HepG2 (cell line): Measurements from ENCODE around the gene AHSP. TPM values are rescaled to one million over a fixed set of nuclear protein-coding genes. Genes with fewer than 3 reads are reported as not detected.

Source experiments
- ATF7 ChIP-seq, 2 experiments: fragments of 450-650 bp in 1 of 2; sonication (generic) in 1 of 2; formaldehyde crosslinking in 1 of 2; IDR thresholded peaks; 2 replicates each; pipeline versions ENCODE4 v1.4.0 to v1.6.1; 2016 to 2020; ENCODE audit warnings: antibody characterized with exemption in 1 of 2, mild to moderate bottlenecking in 1 of 2, missing genetic modification reagents in 1 of 2
- CAMTA2 ChIP-seq: sonication (generic); formaldehyde crosslinking; IDR thresholded peaks from 2 replicates; pipeline ENCODE4 v1.4.0; 2020; ENCODE audit warnings: mild to moderate bottlenecking, missing genetic modification reagents, borderline replicate concordance
- EED ChIP-seq: sonication (generic); formaldehyde crosslinking; IDR thresholded peaks from 2 replicates; pipeline ENCODE4 v1.5.0; 2020; ENCODE audit warnings: mild to moderate bottlenecking, missing genetic modification reagents
- GABPB1 ChIP-seq: IDR thresholded peaks from 2 replicates; pipeline ENCODE4 v1.6.1; 2016; ENCODE audit warnings: mild to moderate bottlenecking, missing genetic modification reagents, moderate library complexity, missing compliant biosample characterization
- MYC ChIP-seq: sonication (generic); formaldehyde crosslinking; IDR thresholded peaks from 2 replicates; pipeline ENCODE4 v1.9.0; 2021; ENCODE audit warnings: missing genetic modification reagents, borderline replicate concordance
- PHF21A ChIP-seq: sonication (generic); formaldehyde crosslinking; IDR thresholded peaks from 2 replicates; pipeline ENCODE4 v1.5.0; 2020; ENCODE audit warnings: mild to moderate bottlenecking, missing genetic modification reagents
- RXRA ChIP-seq: sonication (generic); formaldehyde crosslinking; IDR thresholded peaks from 2 replicates; pipeline ENCODE4 v1.5.1; 2020; ENCODE audit warnings: missing genetic modification reagents
- SIX4 ChIP-seq: sonication (generic); formaldehyde crosslinking; IDR thresholded peaks from 2 replicates; pipeline ENCODE4 v1.4.0; 2020; ENCODE audit warnings: missing genetic modification reagents
- SMARCE1 ChIP-seq: fragments of 450-650 bp; IDR thresholded peaks from 2 replicates; pipeline ENCODE4 v1.6.1; 2017; ENCODE audit warnings: borderline replicate concordance
- SP140L ChIP-seq: sonication (generic); formaldehyde crosslinking; IDR thresholded peaks from 2 replicates; pipeline ENCODE4 v1.4.0; 2020; ENCODE audit warnings: missing genetic modification reagents, borderline replicate concordance
- SUZ12 ChIP-seq: fragments of 150-350 bp; IDR thresholded peaks from 2 replicates; pipeline ENCODE4 v1.6.1; 2014; ENCODE audit warnings: low read depth, low read length
- ZNF367 ChIP-seq: sonication (generic); formaldehyde crosslinking; IDR thresholded peaks from 2 replicates; pipeline ENCODE4 v1.4.0; 2020; ENCODE audit warnings: missing genetic modification reagents, borderline replicate concordance
- ZSCAN31 ChIP-seq: sonication (generic); formaldehyde crosslinking; IDR thresholded peaks from 2 replicates; pipeline ENCODE4 v1.5.0; 2020; ENCODE audit warnings: low read depth, mild to moderate bottlenecking, missing genetic modification reagents
- polyA plus RNA-seq, 8 experiments: library from polyadenylated mRNA; depleted of rRNA in 3 of 8; stranded (reverse) in 7 of 8; unstranded in 1 of 8; fragments of >200 nt; fragmentation: Illumina TruSeq in 4 of 8; extraction: Trizol in 4 of 8; gene quantifications; 2 replicates each; pipeline versions ENCODE4 v1.2.1 to v1.2.3, GENCODE V29; 2011 to 2016; ENCODE audit warnings: low read depth in 4 of 8, missing spikeins in 1 of 8, mixed read lengths in 1 of 8; ENCODE audit not compliant: insufficient read depth in 1 of 8
- total RNA-seq, 5 experiments: library from RNA; depleted of rRNA; stranded (reverse); fragments of >200 nt; fragmentation: Illumina TruSeq; extraction: Trizol; gene quantifications; 2 replicates each; pipeline ENCODE4 v1.2.3, GENCODE V29; 2016; ENCODE audit warnings: low read depth in 1 of 5
- TF ChIP-seq, protein P1 (sequence below): IDR thresholded peaks from 2 replicates; pipeline ENCODE4 v1.6.1; 2016; ENCODE audit warnings: low read depth
- TF ChIP-seq, protein P2 (sequence below): sonication (generic); formaldehyde crosslinking; IDR thresholded peaks from 2 replicates; pipeline ENCODE4 v1.4.0; 2020; ENCODE audit warnings: missing genetic modification reagents
- TF ChIP-seq, protein P3 (sequence below): sonication (generic); formaldehyde crosslinking; IDR thresholded peaks from 2 replicates; pipeline ENCODE4 v1.4.0; 2020; ENCODE audit warnings: mild to moderate bottlenecking, missing genetic modification reagents
- TF ChIP-seq, protein P4 (sequence below): IDR thresholded peaks from 2 replicates; pipeline ENCODE4 v1.6.1; 2016; ENCODE audit warnings: mild to moderate bottlenecking, missing biosample characterization, missing genetic modification reagents
- TF ChIP-seq, protein P5 (sequence below): sonication (generic); formaldehyde crosslinking; IDR thresholded peaks from 2 replicates; pipeline ENCODE4 v1.4.0; 2020; ENCODE audit warnings: mild to moderate bottlenecking, missing genetic modification reagents, borderline replicate concordance

AHSP gene
- total and polyA plus RNA-seq, 2 of the 13 experiments (the other 11 are each of a cell fraction or from before 2014, with no cell fraction given) = not detected

DNA sequence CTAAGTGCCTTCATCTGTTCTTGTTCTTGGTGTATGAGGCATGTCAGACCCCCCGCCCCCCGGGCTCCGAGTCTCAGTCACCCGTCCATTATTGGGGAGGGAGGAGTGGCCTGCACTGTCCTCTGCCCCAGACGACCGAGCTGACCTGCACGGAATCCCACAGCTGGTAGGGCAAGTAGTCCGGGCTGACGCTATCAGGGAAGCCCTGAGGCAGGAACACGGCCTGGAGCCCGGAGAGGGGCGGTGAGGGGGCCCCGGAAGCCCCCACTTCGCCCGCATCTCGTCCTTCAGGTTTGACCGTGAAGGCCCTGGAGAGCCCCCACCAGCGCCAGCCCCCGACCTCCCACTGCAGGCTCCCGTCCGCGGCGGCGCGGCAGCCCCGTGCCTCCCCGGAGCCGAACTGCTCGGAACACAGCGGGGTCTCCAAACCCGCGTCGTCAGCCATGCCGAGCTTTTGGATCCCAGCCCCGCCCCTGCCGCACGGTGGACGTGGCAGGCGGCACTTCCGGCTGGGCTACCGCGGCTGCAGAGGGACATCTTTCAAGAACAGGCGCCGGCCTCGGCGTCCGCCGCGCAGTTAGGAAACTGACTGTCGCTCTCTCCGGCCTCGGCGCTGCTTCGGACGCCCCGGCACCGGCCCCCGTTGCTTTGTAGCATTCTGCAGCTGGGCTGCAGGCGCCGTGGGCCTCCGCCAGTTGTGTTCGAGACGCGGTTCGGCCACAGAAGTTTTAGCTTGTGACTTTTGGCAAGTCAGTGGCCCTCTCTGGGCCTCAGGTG lies 19.6 kb upstream of the AHSP start, which contains the start of gene RUSF1 (continued):
- TF ChIP-seq GABPB1 (CRISPR knock-in tag) = peak; percentile 100
- no peak for TF ChIP-seq ATF7 (IDR thresholded peaks at IDR 0.05)
- TF ChIP-seq ATF7 (CRISPR knock-in tag; IDR thresholded peaks at IDR 0.05) = peak; percentile 79; the same call in 1 of the 2 replicates
- TF ChIP-seq, protein P1, sequence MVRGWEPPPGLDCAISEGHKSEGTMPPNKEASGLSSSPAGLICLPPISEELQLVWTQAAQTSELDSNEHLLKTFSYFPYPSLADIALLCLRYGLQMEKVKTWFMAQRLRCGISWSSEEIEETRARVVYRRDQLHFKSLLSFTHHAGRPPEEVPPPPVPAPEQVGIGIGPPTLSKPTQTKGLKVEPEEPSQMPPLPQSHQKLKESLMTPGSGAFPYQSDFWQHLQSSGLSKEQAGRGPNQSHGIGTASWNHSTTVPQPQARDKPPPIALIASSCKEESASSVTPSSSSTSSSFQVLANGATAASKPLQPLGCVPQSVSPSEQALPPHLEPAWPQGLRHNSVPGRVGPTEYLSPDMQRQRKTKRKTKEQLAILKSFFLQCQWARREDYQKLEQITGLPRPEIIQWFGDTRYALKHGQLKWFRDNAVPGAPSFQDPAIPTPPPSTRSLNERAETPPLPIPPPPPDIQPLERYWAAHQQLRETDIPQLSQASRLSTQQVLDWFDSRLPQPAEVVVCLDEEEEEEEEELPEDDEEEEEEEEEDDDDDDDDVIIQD (CRISPR knock-in tag) = no peak
- TF ChIP-seq RXRA = peak; percentile 82
- TF ChIP-seq, protein P2, sequence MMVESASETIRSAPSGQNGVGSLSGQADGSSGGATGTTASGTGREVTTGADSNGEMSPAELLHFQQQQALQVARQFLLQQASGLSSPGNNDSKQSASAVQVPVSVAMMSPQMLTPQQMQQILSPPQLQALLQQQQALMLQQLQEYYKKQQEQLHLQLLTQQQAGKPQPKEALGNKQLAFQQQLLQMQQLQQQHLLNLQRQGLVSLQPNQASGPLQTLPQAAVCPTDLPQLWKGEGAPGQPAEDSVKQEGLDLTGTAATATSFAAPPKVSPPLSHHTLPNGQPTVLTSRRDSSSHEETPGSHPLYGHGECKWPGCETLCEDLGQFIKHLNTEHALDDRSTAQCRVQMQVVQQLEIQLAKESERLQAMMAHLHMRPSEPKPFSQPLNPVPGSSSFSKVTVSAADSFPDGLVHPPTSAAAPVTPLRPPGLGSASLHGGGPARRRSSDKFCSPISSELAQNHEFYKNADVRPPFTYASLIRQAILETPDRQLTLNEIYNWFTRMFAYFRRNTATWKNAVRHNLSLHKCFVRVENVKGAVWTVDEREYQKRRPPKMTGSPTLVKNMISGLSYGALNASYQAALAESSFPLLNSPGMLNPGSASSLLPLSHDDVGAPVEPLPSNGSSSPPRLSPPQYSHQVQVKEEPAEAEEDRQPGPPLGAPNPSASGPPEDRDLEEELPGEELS (CRISPR knock-in tag) = peak; percentile 67; the same call in 1 of the 2 replicates
- peak; percentile 97 for TF ChIP-seq CAMTA2 (CRISPR knock-in tag)
- peak; percentile 100 for TF ChIP-seq ZSCAN31 (CRISPR knock-in tag)
- TF ChIP-seq, protein P3, sequence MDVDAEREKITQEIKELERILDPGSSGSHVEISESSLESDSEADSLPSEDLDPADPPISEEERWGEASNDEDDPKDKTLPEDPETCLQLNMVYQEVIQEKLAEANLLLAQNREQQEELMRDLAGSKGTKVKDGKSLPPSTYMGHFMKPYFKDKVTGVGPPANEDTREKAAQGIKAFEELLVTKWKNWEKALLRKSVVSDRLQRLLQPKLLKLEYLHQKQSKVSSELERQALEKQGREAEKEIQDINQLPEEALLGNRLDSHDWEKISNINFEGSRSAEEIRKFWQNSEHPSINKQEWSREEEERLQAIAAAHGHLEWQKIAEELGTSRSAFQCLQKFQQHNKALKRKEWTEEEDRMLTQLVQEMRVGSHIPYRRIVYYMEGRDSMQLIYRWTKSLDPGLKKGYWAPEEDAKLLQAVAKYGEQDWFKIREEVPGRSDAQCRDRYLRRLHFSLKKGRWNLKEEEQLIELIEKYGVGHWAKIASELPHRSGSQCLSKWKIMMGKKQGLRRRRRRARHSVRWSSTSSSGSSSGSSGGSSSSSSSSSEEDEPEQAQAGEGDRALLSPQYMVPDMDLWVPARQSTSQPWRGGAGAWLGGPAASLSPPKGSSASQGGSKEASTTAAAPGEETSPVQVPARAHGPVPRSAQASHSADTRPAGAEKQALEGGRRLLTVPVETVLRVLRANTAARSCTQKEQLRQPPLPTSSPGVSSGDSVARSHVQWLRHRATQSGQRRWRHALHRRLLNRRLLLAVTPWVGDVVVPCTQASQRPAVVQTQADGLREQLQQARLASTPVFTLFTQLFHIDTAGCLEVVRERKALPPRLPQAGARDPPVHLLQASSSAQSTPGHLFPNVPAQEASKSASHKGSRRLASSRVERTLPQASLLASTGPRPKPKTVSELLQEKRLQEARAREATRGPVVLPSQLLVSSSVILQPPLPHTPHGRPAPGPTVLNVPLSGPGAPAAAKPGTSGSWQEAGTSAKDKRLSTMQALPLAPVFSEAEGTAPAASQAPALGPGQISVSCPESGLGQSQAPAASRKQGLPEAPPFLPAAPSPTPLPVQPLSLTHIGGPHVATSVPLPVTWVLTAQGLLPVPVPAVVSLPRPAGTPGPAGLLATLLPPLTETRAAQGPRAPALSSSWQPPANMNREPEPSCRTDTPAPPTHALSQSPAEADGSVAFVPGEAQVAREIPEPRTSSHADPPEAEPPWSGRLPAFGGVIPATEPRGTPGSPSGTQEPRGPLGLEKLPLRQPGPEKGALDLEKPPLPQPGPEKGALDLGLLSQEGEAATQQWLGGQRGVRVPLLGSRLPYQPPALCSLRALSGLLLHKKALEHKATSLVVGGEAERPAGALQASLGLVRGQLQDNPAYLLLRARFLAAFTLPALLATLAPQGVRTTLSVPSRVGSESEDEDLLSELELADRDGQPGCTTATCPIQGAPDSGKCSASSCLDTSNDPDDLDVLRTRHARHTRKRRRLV = peak; percentile 94; the same call in 1 of the 2 replicates
- no peak for TF ChIP-seq SMARCE1
- no peak for TF ChIP-seq SUZ12
- TF ChIP-seq, protein P4, sequence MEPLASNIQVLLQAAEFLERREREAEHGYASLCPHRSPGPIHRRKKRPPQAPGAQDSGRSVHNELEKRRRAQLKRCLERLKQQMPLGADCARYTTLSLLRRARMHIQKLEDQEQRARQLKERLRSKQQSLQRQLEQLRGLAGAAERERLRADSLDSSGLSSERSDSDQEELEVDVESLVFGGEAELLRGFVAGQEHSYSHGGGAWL = peak; percentile 86
- TF ChIP-seq MYC (CRISPR knock-in tag) = peak; percentile 96
- peak; percentile 76 for TF ChIP-seq PHF21A (CRISPR knock-in tag)
- TF ChIP-seq, protein P5, sequence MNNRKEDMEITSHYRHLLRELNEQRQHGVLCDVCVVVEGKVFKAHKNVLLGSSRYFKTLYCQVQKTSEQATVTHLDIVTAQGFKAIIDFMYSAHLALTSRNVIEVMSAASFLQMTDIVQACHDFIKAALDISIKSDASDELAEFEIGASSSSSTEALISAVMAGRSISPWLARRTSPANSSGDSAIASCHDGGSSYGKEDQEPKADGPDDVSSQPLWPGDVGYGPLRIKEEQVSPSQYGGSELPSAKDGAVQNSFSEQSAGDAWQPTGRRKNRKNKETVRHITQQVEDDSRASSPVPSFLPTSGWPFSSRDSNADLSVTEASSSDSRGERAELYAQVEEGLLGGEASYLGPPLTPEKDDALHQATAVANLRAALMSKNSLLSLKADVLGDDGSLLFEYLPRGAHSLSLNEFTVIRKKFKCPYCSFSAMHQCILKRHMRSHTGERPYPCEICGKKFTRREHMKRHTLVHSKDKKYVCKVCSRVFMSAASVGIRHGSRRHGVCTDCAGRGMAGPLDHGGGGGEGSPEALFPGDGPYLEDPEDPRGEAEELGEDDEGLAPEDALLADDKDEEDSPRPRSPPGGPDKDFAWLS (CRISPR knock-in tag) = peak; percentile 89; the same call in 1 of the 2 replicates
- 0 out of 2 replicates have a peak, but pooled peaks have one; percentile 54 for TF ChIP-seq SIX4 (CRISPR knock-in tag)
- peak; percentile 90 for TF ChIP-seq EED (CRISPR knock-in tag)
- TF ChIP-seq SP140L (CRISPR knock-in tag) = peak; percentile 64; the same call in 1 of the 2 replicates
- no peak for TF ChIP-seq ZNF367
